T-helper 22 cell (primary cell): ENCODE data around the gene SPINK4.

Experiments
- DNase-seq: peaks from one replicate; pipeline ENCODE4 v3.0.0-alpha.2; 2020; ENCODE audit warnings: low read depth

SPINK4 gene

GRCh38 chr9:33229359-33230114, 10.4 kb upstream of the SPINK4 start:
- DNase-seq = no peak

GRCh38 chr9:33230756-33231622, 9.0 kb upstream of the SPINK4 start:
- DNase-seq = no peak

GRCh38 chr9:33231623-33231942, 8.4 kb upstream of the SPINK4 start:
- no peak for DNase-seq

GRCh38 chr9:33232815-33233214, 7.2 kb upstream of the SPINK4 start:
- DNase-seq = no peak

- no peak for DNase-seq
Measured at GRCh38 chr9:33233626-33234342, 6.2 kb upstream of the SPINK4 start.

- DNase-seq = no peak
Measured at GRCh38 chr9:33234511-33235467, 5.2 kb upstream of the SPINK4 start.

GRCh38 chr9:33236571-33236970, 3.4 kb upstream of the SPINK4 start:
- no peak for DNase-seq

GRCh38 chr9:33241298-33241697, 1.3 kb downstream of the SPINK4 start:
- no peak for DNase-seq

- DNase-seq = no peak
Measured at GRCh38 chr9:33242609-33243134, 2.7 kb downstream of the SPINK4 start.

GRCh38 chr9:33244137-33244784, 4.3 kb downstream of the SPINK4 start:
- no peak for DNase-seq

GRCh38 chr9:33245341-33245740, 5.4 kb downstream of the SPINK4 start:
- no peak for DNase-seq

- DNase-seq = no peak
Measured at GRCh38 chr9:33246269-33246860, 6.4 kb downstream of the SPINK4 start.

- no peak for DNase-seq
Measured at GRCh38 chr9:33248606-33249005, 8.6 kb downstream of the SPINK4 start.

GRCh38 chr9:33249087-33249658, 9.2 kb downstream of the SPINK4 start:
- DNase-seq = no peak

GRCh38 chr9:33249983-33250382, 10.0 kb downstream of the SPINK4 start:
- no peak for DNase-seq

- no peak for DNase-seq
Measured at GRCh38 chr9:33250458-33250995, 10.6 kb downstream of the SPINK4 start.

GRCh38 chr9:33254211-33254610, 14.2 kb downstream of the SPINK4 start:
- no peak for DNase-seq

GRCh38 chr9:33255014-33255413, 15.0 kb downstream of the SPINK4 start:
- no peak for DNase-seq

GRCh38 chr9:33255471-33255870, 15.5 kb downstream of the SPINK4 start:
- DNase-seq = no peak

GRCh38 chr9:33256236-33256635, 16.3 kb downstream of the SPINK4 start:
- no peak for DNase-seq
